Esophagus squamous epithelium (tissue), 4 donors: Measurements from ENCODE around the gene PUS1.

Source experiments
- POLR2A ChIP-seq, 4 donors: fragments of 450-650 bp; IDR thresholded peaks; one replicate each; pipeline ENCODE4 v1.6.1; 2017; ENCODE audit warnings: antibody characterized with exemption in 4 of 4, mild to moderate bottlenecking in 4 of 4, moderate library complexity in 3 of 4
- TF ChIP-seq, protein P1 (sequence below), 6 experiments: fragments of 450-650 bp in 4 of 6; fragments of 200-600 bp in 2 of 6; sonication (generic) in 2 of 6; IDR thresholded peaks; one replicate each; pipeline ENCODE4 v1.5.1; 2016 to 2019; ENCODE audit warnings: antibody characterized with exemption in 6 of 6, mild to moderate bottlenecking in 4 of 6, moderate library complexity in 4 of 6

DNA sequence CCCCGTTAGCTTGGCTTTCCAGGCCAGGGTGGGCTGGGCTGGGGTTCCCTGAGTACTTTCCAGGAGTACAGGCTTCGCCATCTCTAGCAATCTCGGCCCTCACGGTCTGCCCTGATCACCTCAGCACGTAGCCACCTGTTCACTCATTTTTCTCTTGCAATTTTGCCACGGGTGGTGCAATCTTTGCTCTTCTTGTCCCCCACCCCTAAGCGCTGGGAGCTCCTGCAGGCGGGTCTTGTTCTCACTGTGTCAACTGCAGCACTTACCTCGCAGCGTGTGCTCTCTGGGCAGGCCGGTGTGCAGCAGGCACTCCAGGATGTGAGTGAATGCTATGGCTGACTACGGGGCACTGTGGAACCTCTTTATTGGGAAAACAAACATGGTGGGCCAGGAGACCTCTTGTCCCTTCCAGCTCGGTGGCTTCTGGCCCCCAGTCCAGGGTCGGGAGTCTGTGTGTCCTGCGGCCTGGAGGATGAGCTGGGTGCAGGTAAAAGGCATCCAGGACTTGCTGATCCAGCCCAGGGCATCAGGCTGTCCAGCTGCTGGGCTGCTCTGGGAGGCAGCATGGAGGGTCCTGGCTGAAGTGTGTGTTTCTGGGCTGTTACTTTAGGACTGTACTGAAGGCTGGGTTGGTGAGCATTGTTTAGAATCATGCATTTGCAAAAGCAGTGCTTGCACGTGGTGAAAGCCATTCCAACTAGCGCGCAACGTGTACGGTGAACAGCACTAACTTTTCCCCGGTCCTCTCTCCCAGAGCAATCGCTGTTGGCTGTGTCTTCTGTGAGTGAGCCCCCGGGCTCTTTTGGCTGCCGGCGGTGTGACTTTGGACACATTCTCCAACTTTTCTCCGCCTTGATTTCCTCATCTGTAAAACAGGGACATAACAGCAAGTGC, 36.1 kb upstream of the PUS1 start:
- no peak for TF ChIP-seq POLR2A (IDR thresholded peaks at IDR 0.05)
- TF ChIP-seq, protein P1, sequence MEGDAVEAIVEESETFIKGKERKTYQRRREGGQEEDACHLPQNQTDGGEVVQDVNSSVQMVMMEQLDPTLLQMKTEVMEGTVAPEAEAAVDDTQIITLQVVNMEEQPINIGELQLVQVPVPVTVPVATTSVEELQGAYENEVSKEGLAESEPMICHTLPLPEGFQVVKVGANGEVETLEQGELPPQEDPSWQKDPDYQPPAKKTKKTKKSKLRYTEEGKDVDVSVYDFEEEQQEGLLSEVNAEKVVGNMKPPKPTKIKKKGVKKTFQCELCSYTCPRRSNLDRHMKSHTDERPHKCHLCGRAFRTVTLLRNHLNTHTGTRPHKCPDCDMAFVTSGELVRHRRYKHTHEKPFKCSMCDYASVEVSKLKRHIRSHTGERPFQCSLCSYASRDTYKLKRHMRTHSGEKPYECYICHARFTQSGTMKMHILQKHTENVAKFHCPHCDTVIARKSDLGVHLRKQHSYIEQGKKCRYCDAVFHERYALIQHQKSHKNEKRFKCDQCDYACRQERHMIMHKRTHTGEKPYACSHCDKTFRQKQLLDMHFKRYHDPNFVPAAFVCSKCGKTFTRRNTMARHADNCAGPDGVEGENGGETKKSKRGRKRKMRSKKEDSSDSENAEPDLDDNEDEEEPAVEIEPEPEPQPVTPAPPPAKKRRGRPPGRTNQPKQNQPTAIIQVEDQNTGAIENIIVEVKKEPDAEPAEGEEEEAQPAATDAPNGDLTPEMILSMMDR (IDR thresholded peaks at IDR 0.05) = no peak
